Measurements from ENCODE around the gene MAP2K2.

- TF ChIP-seq TAF1 (conservative IDR thresholded peaks at IDR 0.05) (no peak), CTCF (IDR thresholded peaks at IDR 0.05; ENCODE audit: low read depth, low read length, missing input control) (no peak), FOXA2 (IDR thresholded peaks at IDR 0.05) (no peak), MAX (IDR thresholded peaks at IDR 0.05) (no peak), RAD21 (IDR thresholded peaks at IDR 0.05) (no peak), ATF3 (IDR thresholded peaks at IDR 0.05) (no peak)
These were observed 21.4 kb downstream of the MAP2K2 start for GRCh38 chr19:4102339-4103079.

Data from liver (tissue), 3 donors.